Spleen (tissue), 11 donors: ENCODE data around the gene CLIC6. TPM values are rescaled to one million over a fixed set of nuclear protein-coding genes. Genes with fewer than 3 reads are reported as not detected.

Experiments
- DNase-seq: peaks from one replicate; pipeline ENCODE4 v3.0.0-alpha.2; 2020
- H3K27ac ChIP-seq, 8 donors: fragments of 200-600 bp; sonication (generic) in 7 of 8; 1 replicate in 4 of 8; 2 replicates in 4 of 8; pipeline versions ENCODE4 v1.5.0 to v1.8.0; 2016 to 2021; ENCODE audit warnings: inconsistent platforms in 4 of 8, mild to moderate bottlenecking in 4 of 8, moderate library complexity in 1 of 8
- H3K27me3 ChIP-seq, 7 donors: fragments of 200-600 bp; sonication (generic) in 6 of 7; replicated peaks in 1 of 7; 1 replicate in 4 of 7; 2 replicates in 3 of 7; pipeline versions ENCODE4 v1.5.0 to v1.8.0; 2016 to 2021; ENCODE audit warnings: inconsistent platforms in 3 of 7, mild to moderate bottlenecking in 1 of 7
- H3K36me3 ChIP-seq, 6 donors: fragments of 200-600 bp; sonication (generic) in 5 of 6; 1 replicate in 4 of 6; 2 replicates in 2 of 6; pipeline versions ENCODE4 v1.5.0 to v1.8.0; 2016 to 2021; ENCODE audit warnings: inconsistent platforms in 2 of 6
- H3K4me1 ChIP-seq, 6 donors: fragments of 200-600 bp; sonication (generic) in 5 of 6; 1 replicate in 3 of 6; 2 replicates in 3 of 6; pipeline versions ENCODE4 v1.5.0 to v1.8.0; 2016 to 2021; ENCODE audit warnings: inconsistent platforms in 3 of 6
- H3K4me3 ChIP-seq, 8 donors: fragments of 200-600 bp; sonication (generic) in 7 of 8; 1 replicate in 4 of 8; 2 replicates in 4 of 8; pipeline versions ENCODE4 v1.5.0 to v1.8.0; 2016 to 2021; ENCODE audit warnings: inconsistent platforms in 4 of 8, mild to moderate bottlenecking in 4 of 8, moderate library complexity in 2 of 8
- H3K9me3 ChIP-seq, 8 donors: fragments of 200-600 bp; sonication (generic) in 7 of 8; 1 replicate in 4 of 8; 2 replicates in 4 of 8; pipeline versions ENCODE4 v1.5.0 to v1.8.0; 2016 to 2021; ENCODE audit warnings: inconsistent platforms in 4 of 8
- CTCF ChIP-seq, 11 experiments: fragments of 200-600 bp in 7 of 11; fragments of 450-650 bp in 4 of 11; sonication (generic) in 4 of 11; IDR thresholded peaks in 8 of 11; conservative IDR thresholded peaks in 3 of 11; 1 replicate in 7 of 11; 2 replicates in 4 of 11; pipeline versions ENCODE4 v1.4.0 to v1.8.0; 2016 to 2021; ENCODE audit warnings: antibody characterized with exemption in 11 of 11, inconsistent platforms in 4 of 11, mild to moderate bottlenecking in 1 of 11
- POLR2A ChIP-seq, 3 donors: fragments of 450-650 bp; IDR thresholded peaks; one replicate each; pipeline ENCODE4 v1.5.1; 2017; ENCODE audit warnings: antibody characterized with exemption in 3 of 3, mild to moderate bottlenecking in 1 of 3
- POLR2AphosphoS5 ChIP-seq, 3 donors: sonication (generic); formaldehyde crosslinking; IDR thresholded peaks; one replicate each; pipeline ENCODE4 v1.5.1; 2017; ENCODE audit warnings: antibody characterized with exemption in 3 of 3
- WGBS, 5 donors: extraction: QIAGEN DNeasy Blood & Tissue Kit in 3 of 5; methylation state at CpG; one replicate each; pipeline versions ENCODE4 v1.1.5 to v1.1.7; 2013 to 2018; 5-methylcytosine and 5-hydroxymethylcytosine counted together
- intact Hi-C: fragments of 100-400 bp; cut with DNase I; formaldehyde crosslinking; loops from one replicate; pipeline ENCODE4 v1.15.0; 2023; ENCODE audit warnings: low total_unique reads
- polyA plus RNA-seq, 3 donors: library from polyadenylated mRNA; stranded (reverse); fragments of 200-250 nt; gene quantifications; one replicate each; pipeline ENCODE4 v1.2.1, GENCODE V29; 2013
- total RNA-seq, 7 donors: library from RNA; depleted of rRNA in 3 of 7; stranded (reverse); fragments of >200 nt in 3 of 7; fragmentation: NEBNext Ultra II Directional in 4 of 7; extraction: Animal tissue kit (Norgen Biotek cat#: 25700) in 4 of 7; gene quantifications; one replicate each; pipeline versions ENCODE4 v1.1.0 to v1.2.1, GENCODE V29; 2016 to 2021
- donor health status: healthy with polysubstance abuse.
- donor health status: DM: no; HTN: no; CAD: no; lungs with moderate emphysema.
- donor health status: DM: no; HTN: no; CAD: no.
- donor health status: Bipolar disorder and iron deficiency.
- donor health status: healthy.
- donor health status: DM: no; HTN: no; CAD: no.
- donor health status: DM: yes; HTN: yes; CAD: no.

CLIC6 gene
- total and polyA plus RNA-seq, 10 donors, result 0.93 to 1.9 (median 1.2) TPM

GRCh38 chr21:34623516-34623915 lies 45.3 kb upstream of the CLIC6 start:
- no peak for TF ChIP-seq CTCF (IDR thresholded peaks at IDR 0.05 in 8 of 11, conservative IDR thresholded peaks at IDR 0.05 in 3 of 11)
- no peak for TF ChIP-seq POLR2A (IDR thresholded peaks at IDR 0.05)
- no peak for TF ChIP-seq POLR2AphosphoS5 (IDR thresholded peaks at IDR 0.05)
- no peaks in the 10 kb centered on the region for H3K36me3 ChIP-seq
- peaks cover 0 to 10% (median 2%) of the 10 kb centered on the region in 6 donors for H3K4me1 ChIP-seq
- DNase-seq, result no peak
- peak overlapping the region in 2 of 8 donors; percentile 17 to 49 for H3K27ac ChIP-seq
- intact Hi-C loops, result no loop called here
- no peaks in the 10 kb centered on the region for H3K9me3 ChIP-seq
- H3K27me3 ChIP-seq, result peaks cover 0 to 12% (median 0%) of the 10 kb centered on the region in 7 donors
- WGBS, 5 donors, result 58 to 72% (median 70%) methylated on average over 4 of the region's 4 CpGs
- no peak overlapping the region for H3K4me3 ChIP-seq

DNA sequence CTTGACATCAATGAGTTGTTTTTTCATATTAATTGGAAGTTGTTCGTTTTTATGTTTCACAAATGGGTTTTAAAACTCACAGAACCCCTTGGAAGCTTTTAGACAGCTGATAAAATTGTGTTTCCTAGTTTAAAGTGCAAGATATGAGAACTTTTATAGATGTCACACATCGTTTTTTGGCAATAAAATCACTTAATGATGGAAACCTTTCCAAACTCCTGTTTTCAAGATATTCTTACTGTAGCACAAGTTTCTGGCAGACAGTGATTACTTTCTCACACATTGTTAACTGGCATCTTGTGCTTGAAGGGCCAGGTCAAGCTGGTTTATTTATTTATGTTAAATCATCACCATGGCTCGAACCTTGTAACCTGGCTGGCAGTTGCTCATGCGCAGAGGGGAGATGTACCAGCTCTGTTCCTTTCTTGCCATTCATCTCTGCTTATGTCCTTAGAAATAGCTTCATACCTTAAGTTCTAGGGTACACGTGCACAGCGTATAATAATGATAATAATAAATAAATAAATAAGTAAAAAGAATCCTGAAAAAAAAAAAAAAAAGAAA lies 43.7 kb upstream of the CLIC6 start:
- no peak overlapping the region for H3K27ac ChIP-seq
- H3K36me3 ChIP-seq, result no peaks in the 10 kb centered on the region
- 71 to 85% (median 79%) methylated on average over 6 of the region's 6 CpGs for WGBS, 5 donors
- H3K4me1 ChIP-seq, result peaks cover 0 to 6% (median 2%) of the 10 kb centered on the region in 6 donors
- H3K27me3 ChIP-seq, result peaks cover 0 to 12% (median 0%) of the 10 kb centered on the region in 7 donors
- DNase-seq, result no peak
- no peak for TF ChIP-seq CTCF (IDR thresholded peaks at IDR 0.05 in 8 of 11, conservative IDR thresholded peaks at IDR 0.05 in 3 of 11)
- TF ChIP-seq POLR2A (IDR thresholded peaks at IDR 0.05), result no peak
- TF ChIP-seq POLR2AphosphoS5 (IDR thresholded peaks at IDR 0.05), result no peak
- intact Hi-C loops, result no loop called here
- H3K9me3 ChIP-seq, result no peaks in the 10 kb centered on the region
- H3K4me3 ChIP-seq, result no peak overlapping the region

DNA sequence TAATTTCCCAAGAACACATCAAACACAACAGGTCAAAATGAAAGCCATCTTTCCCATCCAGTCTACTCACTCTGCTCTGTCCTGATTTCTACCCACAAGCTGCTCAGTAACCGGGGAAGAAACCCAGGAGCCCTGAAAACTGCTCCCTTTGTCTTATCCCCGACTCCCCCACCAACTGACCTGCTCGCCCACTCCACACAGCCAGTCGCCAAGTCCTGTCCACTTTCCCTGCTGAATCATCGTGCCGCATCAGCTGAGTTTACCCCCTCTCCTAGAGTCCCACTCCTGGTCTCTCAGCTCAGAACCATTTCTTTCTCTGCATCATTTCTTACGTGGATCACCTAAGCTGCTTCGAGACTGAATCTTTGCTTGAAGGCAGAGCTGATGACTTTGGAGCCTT lies 42.7 kb upstream of the CLIC6 start:
- no peak for DNase-seq
- TF ChIP-seq CTCF (IDR thresholded peaks at IDR 0.05 in 8 of 11, conservative IDR thresholded peaks at IDR 0.05 in 3 of 11), result no peak
- no peak for TF ChIP-seq POLR2A (IDR thresholded peaks at IDR 0.05)
- TF ChIP-seq POLR2AphosphoS5 (IDR thresholded peaks at IDR 0.05), result no peak
- WGBS, 5 donors, result 85 to 97% (median 88%) methylated on average over 8 of the region's 8 CpGs
- no peaks in the 10 kb centered on the region for H3K9me3 ChIP-seq
- no peaks in the 10 kb centered on the region for H3K36me3 ChIP-seq
- H3K27ac ChIP-seq, result no peak overlapping the region
- no peak overlapping the region for H3K4me3 ChIP-seq
- H3K27me3 ChIP-seq, result peaks cover 0 to 12% (median 0%) of the 10 kb centered on the region in 7 donors
- H3K4me1 ChIP-seq, result peaks cover 0 to 6% (median 2%) of the 10 kb centered on the region in 6 donors
- intact Hi-C loops, result no loop called here

DNA sequence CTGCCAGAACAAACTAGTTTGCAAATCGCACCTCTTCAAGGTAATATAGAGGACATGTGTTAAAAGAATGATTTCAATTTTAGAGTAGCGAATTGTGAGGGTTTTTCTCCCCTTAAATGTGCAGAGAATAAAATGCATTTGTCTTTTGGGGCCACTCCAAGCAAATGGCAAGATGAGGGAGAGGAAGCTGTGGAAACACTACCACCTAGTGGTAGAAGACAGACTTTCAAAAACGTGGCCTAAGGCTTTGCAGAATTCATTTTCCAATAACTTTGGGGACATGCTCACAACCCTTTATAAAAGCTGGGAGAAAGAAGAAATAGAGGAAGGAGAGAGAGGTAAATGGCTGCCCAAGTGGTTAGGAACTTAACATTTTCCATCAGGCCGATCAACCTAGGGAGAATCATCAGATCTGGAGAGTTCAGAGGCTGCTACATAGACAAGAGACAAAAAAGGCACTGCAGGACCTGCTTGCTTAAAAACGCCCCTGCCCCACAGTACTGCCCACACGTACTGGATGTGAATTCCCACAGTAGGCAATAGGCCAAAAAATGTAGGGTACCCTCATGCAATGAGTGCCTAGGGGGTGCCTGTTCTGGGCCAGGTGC lies 38.2 kb upstream of the CLIC6 start:
- Histone ChIP-seq H3K4me3 (no peak overlapping the region), H3K27ac (no peak overlapping the region), H3K27me3 (peaks cover 0 to 18% (median 0%) of the 10 kb centered on the region in 7 donors), H3K36me3 (no peaks in the 10 kb centered on the region), H3K4me1 (no peaks in the 10 kb centered on the region), H3K9me3 (no peaks in the 10 kb centered on the region)
- intact Hi-C loops, result no loop called here
- DNase-seq, result no peak
- WGBS, 5 donors, result 12 to 21% (median 15%) methylated on average over 6 of the region's 6 CpGs
- TF ChIP-seq POLR2AphosphoS5 (IDR thresholded peaks at IDR 0.05) (no peak), CTCF (IDR thresholded peaks at IDR 0.05 in 8 of 11, conservative IDR thresholded peaks at IDR 0.05 in 3 of 11) (peak; percentile 67 to 90 (median 83)), POLR2A (IDR thresholded peaks at IDR 0.05) (no peak)
